ENCODE results near the gene LIN37. TPM values are rescaled to one million over a fixed set of nuclear protein-coding genes. Genes with fewer than 3 reads are reported as not detected.

Gene LIN37
- total and polyA plus RNA-seq, 2 of the 13 experiments (the other 11 are each of a cell fraction or from before 2014, with no cell fraction given): 6.3 to 8.7 TPM

DNA sequence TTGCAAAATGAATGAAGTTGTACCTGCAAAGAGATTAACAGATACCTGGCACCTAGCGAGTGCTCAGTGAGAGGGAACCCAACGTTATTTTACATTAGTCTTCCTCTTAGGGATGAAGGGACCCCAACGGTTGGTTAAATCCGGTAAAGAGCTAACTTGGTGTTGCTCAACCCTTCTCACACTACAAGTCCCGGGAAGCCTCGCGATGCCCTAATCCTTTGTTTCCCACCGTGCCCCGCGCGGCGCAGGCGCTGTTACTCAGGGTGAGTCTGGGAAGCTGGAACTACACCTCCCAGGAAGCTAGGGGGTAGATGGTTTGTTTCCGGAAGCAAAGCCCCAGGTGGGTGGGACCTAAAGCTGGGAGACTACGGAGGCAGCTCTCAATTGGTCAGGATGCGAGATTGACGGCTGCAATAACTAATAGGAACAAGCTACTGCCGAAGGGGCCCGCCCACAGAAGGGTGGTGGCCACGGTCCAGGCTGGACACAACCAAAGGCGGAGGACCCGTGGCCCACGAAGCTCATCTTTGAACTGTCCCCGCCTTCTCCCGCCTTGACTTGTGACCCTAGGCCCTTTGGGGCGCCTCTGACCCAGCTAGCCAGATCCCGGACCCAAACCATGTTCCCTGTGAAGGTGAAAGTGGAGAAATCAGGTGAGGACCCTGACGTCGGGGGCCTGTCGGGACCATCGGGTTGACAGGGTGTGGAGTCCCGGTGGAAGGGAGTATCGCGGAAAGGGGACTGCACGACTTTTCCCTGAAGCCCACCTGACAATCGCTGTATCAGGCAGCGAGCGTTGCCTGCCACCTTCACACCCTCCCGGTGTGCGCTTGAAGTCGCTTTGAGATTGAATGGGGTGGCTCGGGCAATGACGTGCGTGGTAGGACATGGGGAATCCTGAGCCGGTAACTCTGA, at the start of gene LIN37 (continued):
- TF ChIP-seq, protein P1, sequence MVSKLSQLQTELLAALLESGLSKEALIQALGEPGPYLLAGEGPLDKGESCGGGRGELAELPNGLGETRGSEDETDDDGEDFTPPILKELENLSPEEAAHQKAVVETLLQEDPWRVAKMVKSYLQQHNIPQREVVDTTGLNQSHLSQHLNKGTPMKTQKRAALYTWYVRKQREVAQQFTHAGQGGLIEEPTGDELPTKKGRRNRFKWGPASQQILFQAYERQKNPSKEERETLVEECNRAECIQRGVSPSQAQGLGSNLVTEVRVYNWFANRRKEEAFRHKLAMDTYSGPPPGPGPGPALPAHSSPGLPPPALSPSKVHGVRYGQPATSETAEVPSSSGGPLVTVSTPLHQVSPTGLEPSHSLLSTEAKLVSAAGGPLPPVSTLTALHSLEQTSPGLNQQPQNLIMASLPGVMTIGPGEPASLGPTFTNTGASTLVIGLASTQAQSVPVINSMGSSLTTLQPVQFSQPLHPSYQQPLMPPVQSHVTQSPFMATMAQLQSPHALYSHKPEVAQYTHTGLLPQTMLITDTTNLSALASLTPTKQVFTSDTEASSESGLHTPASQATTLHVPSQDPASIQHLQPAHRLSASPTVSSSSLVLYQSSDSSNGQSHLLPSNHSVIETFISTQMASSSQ (IDR thresholded peaks at IDR 0.05; ENCODE audit: low read depth): peak; percentile 47; the same call in 1 of the 2 replicates
- TF ChIP-seq, protein P1 (CRISPR knock-in tag; IDR thresholded peaks at IDR 0.05; ENCODE audit: borderline replicate concordance): peak; percentile 65; the same call in 1 of the 2 replicates
- TF ChIP-seq NFYB (CRISPR knock-in tag; IDR thresholded peaks at IDR 0.05): peak; percentile 97
- TF ChIP-seq CHD2 (IDR thresholded peaks at IDR 0.05; ENCODE audit: low read depth, low read length): peak; percentile 97
- no peak for TF ChIP-seq MAF1 (CRISPR knock-in tag; IDR thresholded peaks at IDR 0.05; ENCODE audit: borderline replicate concordance)
- TF ChIP-seq ZNF792 (CRISPR knock-in tag; IDR thresholded peaks at IDR 0.05): no peak
- peak; percentile 68; the same call in 1 of the 2 replicates for TF ChIP-seq YEATS4 (CRISPR knock-in tag; IDR thresholded peaks at IDR 0.05; ENCODE audit: borderline replicate concordance)
- TF ChIP-seq U2AF2 (IDR thresholded peaks at IDR 0.05; ENCODE audit: low read depth, low read length): no peak
- no peak for TF ChIP-seq ZFP62 (CRISPR knock-in tag; IDR thresholded peaks at IDR 0.05)
- no peak for TF ChIP-seq HES4 (CRISPR knock-in tag; IDR thresholded peaks at IDR 0.05; ENCODE audit: borderline replicate concordance)
- TF ChIP-seq CEBPB (IDR thresholded peaks at IDR 0.05; ENCODE audit: borderline replicate concordance, low read depth, low read length): peak; percentile 97
- no peak for TF ChIP-seq CBX5 (CRISPR knock-in tag; IDR thresholded peaks at IDR 0.05; ENCODE audit: borderline replicate concordance)
- TF ChIP-seq, protein P2, sequence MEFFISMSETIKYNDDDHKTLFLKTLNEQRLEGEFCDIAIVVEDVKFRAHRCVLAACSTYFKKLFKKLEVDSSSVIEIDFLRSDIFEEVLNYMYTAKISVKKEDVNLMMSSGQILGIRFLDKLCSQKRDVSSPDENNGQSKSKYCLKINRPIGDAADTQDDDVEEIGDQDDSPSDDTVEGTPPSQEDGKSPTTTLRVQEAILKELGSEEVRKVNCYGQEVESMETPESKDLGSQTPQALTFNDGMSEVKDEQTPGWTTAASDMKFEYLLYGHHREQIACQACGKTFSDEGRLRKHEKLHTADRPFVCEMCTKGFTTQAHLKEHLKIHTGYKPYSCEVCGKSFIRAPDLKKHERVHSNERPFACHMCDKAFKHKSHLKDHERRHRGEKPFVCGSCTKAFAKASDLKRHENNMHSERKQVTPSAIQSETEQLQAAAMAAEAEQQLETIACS (CRISPR knock-in tag; IDR thresholded peaks at IDR 0.05): no peak
- TF ChIP-seq, protein P3, sequence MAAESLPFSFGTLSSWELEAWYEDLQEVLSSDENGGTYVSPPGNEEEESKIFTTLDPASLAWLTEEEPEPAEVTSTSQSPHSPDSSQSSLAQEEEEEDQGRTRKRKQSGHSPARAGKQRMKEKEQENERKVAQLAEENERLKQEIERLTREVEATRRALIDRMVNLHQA (CRISPR knock-in tag; IDR thresholded peaks at IDR 0.05): no peak
- peak; percentile 42; the same call in 1 of the 2 replicates for TF ChIP-seq HIVEP1 (CRISPR knock-in tag; IDR thresholded peaks at IDR 0.05)
- no peak for TF ChIP-seq ZNF337 (CRISPR knock-in tag; IDR thresholded peaks at IDR 0.05; ENCODE audit: borderline replicate concordance, low read depth)
- no peak for TF ChIP-seq ZNF670 (CRISPR knock-in tag; IDR thresholded peaks at IDR 0.05; ENCODE audit: borderline replicate concordance)
- TF ChIP-seq KDM6A (CRISPR knock-in tag; IDR thresholded peaks at IDR 0.05; ENCODE audit: low read depth): 0 out of 2 replicates have a peak, but pooled peaks have one; percentile 20
- no peak for TF ChIP-seq ZNF572 (CRISPR knock-in tag; IDR thresholded peaks at IDR 0.05)
- TF ChIP-seq ZNF607 (CRISPR knock-in tag; IDR thresholded peaks at IDR 0.05; ENCODE audit: borderline replicate concordance): no peak
